T-helper 17 cell (primary cell): ENCODE measurements around the gene KLHL26. TPM values are rescaled to one million over a fixed set of nuclear protein-coding genes. Genes with fewer than 3 reads are reported as not detected.

Experiments
- ATAC-seq: fragments of 150-1000 bp; cut with Tn5 transposase; 2 replicates; pipeline ENCODE4 v1.10.0; 2021; ENCODE audit warnings: mild to moderate bottlenecking, moderate library complexity
- DNase-seq, 3 donors: peaks; one replicate each; pipeline versions ENCODE4 v3.0.0 to v3.0.0-alpha.2; 2020 to 2021
- H3K9me3 ChIP-seq: one replicate; pipeline ENCODE4 v1.7.0; 2013; ENCODE audit warnings: low read length, mild to moderate bottlenecking; ENCODE audit not compliant: control insufficient read depth, poor library complexity, severe bottlenecking
- H3K27ac Mint-ChIP-seq: one replicate; pipeline ENCODE4 v1.8.0; 2022; ENCODE audit warnings: mild to moderate bottlenecking, moderate library complexity, mixed read lengths
- H3K27me3 Mint-ChIP-seq: one replicate; pipeline ENCODE4 v1.8.0; 2022; ENCODE audit warnings: mixed read lengths
- H3K36me3 Mint-ChIP-seq: one replicate; pipeline ENCODE4 v1.8.0; 2022; ENCODE audit warnings: low read depth, mixed read lengths
- H3K4me1 Mint-ChIP-seq: one replicate; pipeline ENCODE4 v1.8.0; 2022; ENCODE audit warnings: mild to moderate bottlenecking, mixed read lengths
- H3K4me3 Mint-ChIP-seq: one replicate; pipeline ENCODE4 v1.8.0; 2022; ENCODE audit warnings: mild to moderate bottlenecking, moderate library complexity, mixed read lengths
- total RNA-seq, 4 donors: library from RNA in 2 of 4; stranded (reverse) in 2 of 4; gene quantifications; one replicate each; pipeline ENCODE4 v1.2.3 and lab custom pipeline; 2022 to 2026

KLHL26 gene
- total RNA-seq, 2 donors from 2014 or later: 13.0 to 17.9 TPM

GRCh38 chr19:18651733-18652132 lies 14.9 kb downstream of the KLHL26 start:
- no peak for ATAC-seq
- no peak overlapping the region for H3K27ac Mint-ChIP-seq
- peaks cover 15% of the 10 kb centered on the region for H3K4me1 Mint-ChIP-seq

GRCh38 chr19:18653853-18654252 lies 17.0 kb downstream of the KLHL26 start:
- ATAC-seq: no peak
- Mint-ChIP-seq H3K36me3 (peaks cover 7% of the 10 kb centered on the region), H3K4me3 (no peak overlapping the region), H3K27ac (no peak overlapping the region), H3K27me3 (no peaks in the 10 kb centered on the region), H3K4me1 (peaks cover 24% of the 10 kb centered on the region)
- DNase-seq: no peak
- no peaks in the 10 kb centered on the region for H3K9me3 ChIP-seq

More at GRCh38 chr19:18651733-18652132, 14.9 kb downstream of the KLHL26 start:
- DNase-seq: no peak
- peaks cover 3% of the 10 kb centered on the region for H3K36me3 Mint-ChIP-seq
- no peaks in the 10 kb centered on the region for H3K27me3 Mint-ChIP-seq
- H3K4me3 Mint-ChIP-seq: no peak overlapping the region
- H3K9me3 ChIP-seq: no peaks in the 10 kb centered on the region

GRCh38 chr19:18654469-18654868 lies 17.6 kb downstream of the KLHL26 start:
- Mint-ChIP-seq H3K27ac (no peak overlapping the region), H3K36me3 (peaks cover 7% of the 10 kb centered on the region), H3K4me1 (peaks cover 26% of the 10 kb centered on the region), H3K4me3 (no peak overlapping the region), H3K27me3 (no peaks in the 10 kb centered on the region)
- ATAC-seq: no peak
- no peaks in the 10 kb centered on the region for H3K9me3 ChIP-seq
- no peak for DNase-seq

GRCh38 chr19:18655173-18655844 lies 18.5 kb downstream of the KLHL26 start:
- Mint-ChIP-seq H3K36me3 (peaks cover 7% of the 10 kb centered on the region), H3K27ac (no peak overlapping the region)
- ATAC-seq: no peak

GRCh38 chr19:18656337-18657086 lies 19.7 kb downstream of the KLHL26 start:
- Mint-ChIP-seq H3K4me3 (no peak overlapping the region), H3K27ac (peak overlapping the region; percentile 83), H3K36me3 (peaks cover 7% of the 10 kb centered on the region), H3K27me3 (no peaks in the 10 kb centered on the region), H3K4me1 (peaks cover 30% of the 10 kb centered on the region)
- DNase-seq: no peak
- H3K9me3 ChIP-seq: no peaks in the 10 kb centered on the region
- no peak for ATAC-seq

More at GRCh38 chr19:18655173-18655844, 18.5 kb downstream of the KLHL26 start:
- no peak for DNase-seq
- Mint-ChIP-seq H3K27me3 (no peaks in the 10 kb centered on the region), H3K4me3 (no peak overlapping the region), H3K4me1 (peaks cover 26% of the 10 kb centered on the region)
- H3K9me3 ChIP-seq: no peaks in the 10 kb centered on the region

GRCh38 chr19:18657590-18658365 lies 20.9 kb downstream of the KLHL26 start:
- Mint-ChIP-seq H3K27ac (peak overlapping the region; percentile 83), H3K4me3 (no peak overlapping the region), H3K27me3 (no peaks in the 10 kb centered on the region), H3K36me3 (peaks cover 7% of the 10 kb centered on the region), H3K4me1 (peaks cover 30% of the 10 kb centered on the region)
- DNase-seq (no peak), ATAC-seq (peak; percentile 16)
- H3K9me3 ChIP-seq: no peaks in the 10 kb centered on the region

GRCh38 chr19:18658366-18658855 lies 21.6 kb downstream of the KLHL26 start:
- Mint-ChIP-seq H3K4me1 (peaks cover 30% of the 10 kb centered on the region), H3K27me3 (no peaks in the 10 kb centered on the region), H3K36me3 (peaks cover 7% of the 10 kb centered on the region), H3K4me3 (no peak overlapping the region), H3K27ac (peak overlapping the region; percentile 24)
- no peak for ATAC-seq
- DNase-seq: no peak
- no peaks in the 10 kb centered on the region for H3K9me3 ChIP-seq

GRCh38 chr19:18659281-18660050 lies 22.6 kb downstream of the KLHL26 start:
- Mint-ChIP-seq H3K4me3 (no peak overlapping the region), H3K4me1 (peaks cover 30% of the 10 kb centered on the region), H3K27me3 (no peaks in the 10 kb centered on the region), H3K36me3 (peaks cover 5% of the 10 kb centered on the region), H3K27ac (peak overlapping the region; percentile 24)
- no peaks in the 10 kb centered on the region for H3K9me3 ChIP-seq
- DNase-seq: no peak
- ATAC-seq: peak; percentile 48

- Mint-ChIP-seq H3K27me3 (no peaks in the 10 kb centered on the region), H3K27ac (no peak overlapping the region), H3K4me3 (no peak overlapping the region), H3K4me1 (peaks cover 30% of the 10 kb centered on the region), H3K36me3 (peaks cover 4% of the 10 kb centered on the region)
- DNase-seq (no peak), ATAC-seq (no peak)
- no peaks in the 10 kb centered on the region for H3K9me3 ChIP-seq
Observed at GRCh38 chr19:18660051-18660910, 23.5 kb downstream of the KLHL26 start.

GRCh38 chr19:18660939-18661670 lies 24.3 kb downstream of the KLHL26 start:
- ATAC-seq (no peak), DNase-seq (no peak)
- H3K4me1 Mint-ChIP-seq: peaks cover 27% of the 10 kb centered on the region
- no peak overlapping the region for H3K27ac Mint-ChIP-seq
- peaks cover 4% of the 10 kb centered on the region for H3K36me3 Mint-ChIP-seq
- H3K4me3 Mint-ChIP-seq: no peak overlapping the region
- H3K9me3 ChIP-seq: no peaks in the 10 kb centered on the region
- H3K27me3 Mint-ChIP-seq: no peaks in the 10 kb centered on the region

GRCh38 chr19:18662972-18663732 lies 26.3 kb downstream of the KLHL26 start:
- Mint-ChIP-seq H3K27me3 (no peaks in the 10 kb centered on the region), H3K27ac (no peak overlapping the region), H3K4me1 (peaks cover 17% of the 10 kb centered on the region), H3K4me3 (peak overlapping the region; percentile 43), H3K36me3 (no peaks in the 10 kb centered on the region)
- no peaks in the 10 kb centered on the region for H3K9me3 ChIP-seq
- ATAC-seq: no peak
- DNase-seq: no peak
